ENCODE measurements around the gene GLRA1.

DNA sequence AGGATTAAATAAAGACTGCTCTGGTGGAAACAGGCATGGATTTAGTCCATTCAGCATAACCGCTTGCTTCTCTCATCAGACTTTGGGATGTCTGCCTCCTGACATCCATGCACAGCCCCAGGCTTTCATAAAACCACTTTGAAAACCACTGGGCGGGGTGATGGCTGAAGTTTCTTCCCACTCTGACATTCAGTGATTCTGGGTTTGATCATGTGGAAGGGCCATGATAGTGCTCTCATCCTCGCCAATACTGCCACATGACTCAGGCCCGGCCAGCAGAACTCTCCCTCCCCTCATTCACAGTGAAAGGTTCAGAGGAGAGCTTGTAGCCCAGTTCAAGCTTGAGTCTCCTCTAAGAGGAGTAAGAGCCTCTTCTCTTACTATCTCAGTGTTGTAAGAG lies 29.6 kb upstream of the GLRA1 start:
- TF ChIP-seq POLR2A (IDR thresholded peaks at IDR 0.05; ENCODE audit: extremely low read depth, insufficient read length) = no peak
- TF ChIP-seq, protein P1, sequence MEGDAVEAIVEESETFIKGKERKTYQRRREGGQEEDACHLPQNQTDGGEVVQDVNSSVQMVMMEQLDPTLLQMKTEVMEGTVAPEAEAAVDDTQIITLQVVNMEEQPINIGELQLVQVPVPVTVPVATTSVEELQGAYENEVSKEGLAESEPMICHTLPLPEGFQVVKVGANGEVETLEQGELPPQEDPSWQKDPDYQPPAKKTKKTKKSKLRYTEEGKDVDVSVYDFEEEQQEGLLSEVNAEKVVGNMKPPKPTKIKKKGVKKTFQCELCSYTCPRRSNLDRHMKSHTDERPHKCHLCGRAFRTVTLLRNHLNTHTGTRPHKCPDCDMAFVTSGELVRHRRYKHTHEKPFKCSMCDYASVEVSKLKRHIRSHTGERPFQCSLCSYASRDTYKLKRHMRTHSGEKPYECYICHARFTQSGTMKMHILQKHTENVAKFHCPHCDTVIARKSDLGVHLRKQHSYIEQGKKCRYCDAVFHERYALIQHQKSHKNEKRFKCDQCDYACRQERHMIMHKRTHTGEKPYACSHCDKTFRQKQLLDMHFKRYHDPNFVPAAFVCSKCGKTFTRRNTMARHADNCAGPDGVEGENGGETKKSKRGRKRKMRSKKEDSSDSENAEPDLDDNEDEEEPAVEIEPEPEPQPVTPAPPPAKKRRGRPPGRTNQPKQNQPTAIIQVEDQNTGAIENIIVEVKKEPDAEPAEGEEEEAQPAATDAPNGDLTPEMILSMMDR (IDR thresholded peaks at IDR 0.05; ENCODE audit: low read depth, low read length) = no peak
